HUES6 (cell line): ENCODE data around the gene B4GALNT3.
A peak's percentile ranks its signal among the peaks of the same experiment; 100 is the strongest.

Source experiments
- H3K27ac ChIP-seq: 2 replicates; pipeline ENCODE4 v1.7.0; 2013; ENCODE audit warnings: low read depth, mild to moderate bottlenecking, low read length, inconsistent platforms
- H3K27me3 ChIP-seq: 2 replicates; pipeline ENCODE4 v1.6.1; 2013; ENCODE audit warnings: low read length; ENCODE audit not compliant: control insufficient read depth, insufficient read depth
- H3K36me3 ChIP-seq: 2 replicates; pipeline ENCODE4 v1.6.1; 2013; ENCODE audit warnings: low read length; ENCODE audit not compliant: control insufficient read depth, insufficient read depth
- H3K4me1 ChIP-seq: 2 replicates; pipeline ENCODE4 v1.6.1; 2013; ENCODE audit warnings: low read length; ENCODE audit not compliant: control insufficient read depth, insufficient read depth
- H3K4me3 ChIP-seq: 2 replicates; pipeline ENCODE4 v1.5.1; 2013; ENCODE audit warnings: low read depth, low read length
- H3K9ac ChIP-seq: one replicate; pipeline ENCODE4 v1.6.1; 2013; ENCODE audit warnings: mild to moderate bottlenecking, low read length
- H3K9me3 ChIP-seq: 2 replicates; pipeline ENCODE4 v1.6.1; 2013; ENCODE audit warnings: low read depth, low read length; ENCODE audit not compliant: control insufficient read depth, insufficient read depth

The B4GALNT3 gene

DNA sequence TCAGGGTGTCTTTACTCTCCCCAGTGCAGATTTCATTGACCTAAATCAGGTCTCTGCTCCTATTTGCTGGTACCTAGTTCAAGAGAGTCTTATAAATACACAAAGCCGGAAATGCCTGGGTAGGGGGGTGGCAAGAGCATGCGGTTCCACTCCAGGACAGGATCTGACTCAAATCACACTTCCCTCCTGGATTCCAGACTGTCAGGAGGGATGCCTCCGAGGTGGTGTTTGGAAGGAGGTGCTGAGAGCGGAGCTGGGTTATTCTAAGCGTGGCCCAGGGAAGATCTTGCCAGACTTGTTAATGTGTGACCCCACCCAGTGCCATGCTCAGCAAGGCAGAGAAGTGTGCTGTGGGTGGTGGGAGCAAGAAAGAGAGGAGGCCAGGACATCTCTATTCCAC, 49.8 kb downstream of the B4GALNT3 start:
- H3K9ac ChIP-seq: peak overlapping the region; percentile 54

DNA sequence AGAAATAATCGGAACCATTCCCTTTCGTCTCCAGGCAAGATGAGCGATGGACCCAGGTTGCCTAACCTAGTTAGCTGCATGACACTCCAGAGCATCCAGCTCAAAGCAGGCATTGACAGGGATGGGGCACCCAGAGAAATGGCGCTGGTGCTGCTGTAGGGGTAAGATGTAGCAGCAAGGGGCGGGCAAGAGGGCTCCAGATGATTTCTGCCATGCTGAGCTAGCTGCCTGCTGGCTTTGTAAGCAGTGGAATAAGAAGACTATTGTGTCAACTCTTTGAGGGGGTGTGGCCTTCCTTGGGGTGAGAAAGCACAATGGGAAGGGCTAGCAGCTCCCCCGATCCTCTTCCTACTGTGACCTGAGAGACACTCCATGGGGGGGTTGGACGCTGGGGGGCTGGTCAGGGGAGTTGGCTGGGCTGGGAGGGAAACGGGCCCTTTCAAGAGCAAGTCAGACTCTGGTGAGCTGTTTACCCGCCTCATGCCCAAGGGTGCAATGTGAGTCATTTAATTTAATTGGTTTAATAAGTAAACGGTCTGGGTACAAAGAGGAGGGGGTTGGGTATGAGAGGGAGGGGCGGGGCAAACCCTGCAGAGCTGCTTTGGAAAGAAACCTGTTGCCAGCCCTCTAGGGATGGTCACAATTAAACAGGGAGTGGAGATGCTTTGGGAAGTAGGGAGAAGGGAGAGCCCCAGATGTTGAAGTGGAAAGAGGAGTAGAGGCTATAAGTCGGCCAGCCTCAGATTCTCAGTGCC, 50.5 kb downstream of the B4GALNT3 start:
- H3K9me3 ChIP-seq: peaks cover 4% of the 10 kb centered on the region; the same call in 1 of the 2 replicates
- H3K4me3 ChIP-seq: peak overlapping the region; percentile 40
- no peak overlapping the region for H3K27ac ChIP-seq
- no peaks in the 10 kb centered on the region for H3K36me3 ChIP-seq
- H3K27me3 ChIP-seq: no peaks in the 10 kb centered on the region
- peak overlapping the region; percentile 54 for H3K9ac ChIP-seq
- H3K4me1 ChIP-seq: peaks cover 28% of the 10 kb centered on the region

More for the DNA sequence above, 49.8 kb downstream of the B4GALNT3 start:
- H3K9me3 ChIP-seq: peaks cover 4% of the 10 kb centered on the region; the same call in 1 of the 2 replicates
- H3K4me1 ChIP-seq: peaks cover 28% of the 10 kb centered on the region
- no peaks in the 10 kb centered on the region for H3K27me3 ChIP-seq
- H3K27ac ChIP-seq: peak overlapping the region; percentile 38; the same call in 1 of the 2 replicates
- H3K36me3 ChIP-seq: no peaks in the 10 kb centered on the region
- H3K4me3 ChIP-seq: peak overlapping the region; percentile 40

DNA sequence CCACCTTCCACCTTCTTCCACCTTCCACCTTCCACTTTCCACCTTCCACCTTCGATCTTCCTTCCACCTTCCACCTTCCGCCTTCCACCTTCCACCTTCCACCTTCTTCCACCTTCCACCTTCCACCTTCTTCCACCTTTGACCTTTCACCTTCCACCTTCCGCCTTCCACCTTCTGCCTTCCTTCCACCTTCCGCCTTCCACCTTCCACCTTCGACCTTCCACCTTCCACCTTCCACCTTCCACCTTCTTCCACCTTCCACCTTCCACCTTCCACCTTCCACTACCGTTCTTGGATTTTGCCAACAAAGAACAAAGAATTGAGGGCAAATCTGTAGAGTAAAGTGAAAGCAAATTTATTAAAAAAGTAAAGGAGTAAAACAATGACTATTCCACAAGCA, 53.2 kb downstream of the B4GALNT3 start:
- no peaks in the 10 kb centered on the region for H3K27me3 ChIP-seq
- no peak overlapping the region for H3K4me3 ChIP-seq
- peaks cover 4% of the 10 kb centered on the region; the same call in 1 of the 2 replicates for H3K9me3 ChIP-seq
- H3K9ac ChIP-seq: no peak overlapping the region
- peaks cover 22% of the 10 kb centered on the region for H3K4me1 ChIP-seq
- no peaks in the 10 kb centered on the region for H3K36me3 ChIP-seq
- H3K27ac ChIP-seq: no peak overlapping the region

DNA sequence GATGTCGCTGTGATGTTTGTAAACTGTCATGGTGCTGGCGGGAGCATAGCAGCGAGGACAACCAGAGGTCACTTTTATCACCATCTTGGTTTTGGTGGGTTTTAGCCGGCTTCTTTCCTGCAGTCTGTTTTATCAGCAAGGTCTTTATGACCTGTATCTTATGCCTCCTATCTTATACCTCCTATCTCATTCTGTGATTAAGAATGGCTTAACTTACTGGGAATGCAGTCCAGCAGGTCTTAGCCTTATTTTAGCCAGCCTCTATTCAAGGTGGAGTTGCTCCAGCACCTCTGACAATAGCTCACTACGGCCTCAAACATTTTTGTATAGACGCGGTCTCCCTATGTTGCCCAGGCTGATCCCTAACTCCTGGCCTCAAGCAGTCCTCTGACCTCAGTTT, 53.7 kb downstream of the B4GALNT3 start:
- H3K4me3 ChIP-seq: no peak overlapping the region
- H3K27me3 ChIP-seq: no peaks in the 10 kb centered on the region
- no peak overlapping the region for H3K27ac ChIP-seq
- no peak overlapping the region for H3K9ac ChIP-seq
- peaks cover 21% of the 10 kb centered on the region for H3K4me1 ChIP-seq
- no peaks in the 10 kb centered on the region for H3K36me3 ChIP-seq
- H3K9me3 ChIP-seq: peaks cover 4% of the 10 kb centered on the region; the same call in 1 of the 2 replicates

DNA sequence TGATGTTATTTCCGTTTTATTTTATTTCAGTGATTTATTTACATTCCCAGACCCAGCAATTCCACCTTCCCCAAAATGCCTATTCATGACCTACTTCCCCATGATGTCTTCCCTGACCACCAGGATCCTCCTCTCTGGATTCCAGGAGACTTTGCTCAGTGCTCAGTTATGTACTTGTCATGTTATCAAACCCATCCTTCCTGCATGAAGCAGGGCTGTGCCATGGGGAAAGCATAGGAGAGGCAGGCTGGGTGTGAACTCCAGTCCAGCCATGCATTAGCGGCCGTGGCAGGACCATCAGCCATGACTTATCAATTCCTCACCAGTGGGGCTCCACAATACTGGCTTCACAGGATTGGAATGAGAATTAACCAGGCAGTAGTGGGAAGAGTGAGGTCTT, 57.8 kb downstream of the B4GALNT3 start:
- no peak overlapping the region for H3K4me3 ChIP-seq
- no peak overlapping the region for H3K27ac ChIP-seq
- no peaks in the 10 kb centered on the region for H3K27me3 ChIP-seq
- no peaks in the 10 kb centered on the region for H3K36me3 ChIP-seq
- no peaks in the 10 kb centered on the region; the same call in 1 of the 2 replicates for H3K4me1 ChIP-seq
- no peak overlapping the region for H3K9ac ChIP-seq
- H3K9me3 ChIP-seq: peaks cover 4% of the 10 kb centered on the region; the same call in 1 of the 2 replicates

DNA sequence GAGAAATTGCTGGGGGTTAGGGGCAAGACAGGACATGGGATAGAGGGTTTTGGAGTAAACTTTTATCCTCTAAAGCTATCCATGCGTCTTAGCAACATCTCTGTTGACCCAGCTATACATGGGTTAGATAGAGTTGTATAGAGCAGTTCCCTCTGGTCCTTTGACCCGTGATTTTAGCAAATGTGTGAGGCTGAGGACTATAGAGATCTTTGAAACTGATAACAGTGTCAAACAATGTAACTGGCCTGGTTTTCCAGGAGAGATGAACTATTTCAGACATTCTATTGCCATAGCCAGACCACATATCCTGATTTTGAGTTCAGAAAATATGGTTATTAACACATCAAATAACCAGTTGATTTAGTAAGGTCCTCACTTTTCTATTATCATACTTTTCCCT, 60.4 kb downstream of the B4GALNT3 start:
- Histone ChIP-seq H3K9me3 (no peaks in the 10 kb centered on the region), H3K9ac (no peak overlapping the region), H3K27ac (no peak overlapping the region), H3K36me3 (no peaks in the 10 kb centered on the region), H3K4me3 (no peak overlapping the region), H3K4me1 (peaks cover 3% of the 10 kb centered on the region; the same call in 1 of the 2 replicates), H3K27me3 (no peaks in the 10 kb centered on the region)

DNA sequence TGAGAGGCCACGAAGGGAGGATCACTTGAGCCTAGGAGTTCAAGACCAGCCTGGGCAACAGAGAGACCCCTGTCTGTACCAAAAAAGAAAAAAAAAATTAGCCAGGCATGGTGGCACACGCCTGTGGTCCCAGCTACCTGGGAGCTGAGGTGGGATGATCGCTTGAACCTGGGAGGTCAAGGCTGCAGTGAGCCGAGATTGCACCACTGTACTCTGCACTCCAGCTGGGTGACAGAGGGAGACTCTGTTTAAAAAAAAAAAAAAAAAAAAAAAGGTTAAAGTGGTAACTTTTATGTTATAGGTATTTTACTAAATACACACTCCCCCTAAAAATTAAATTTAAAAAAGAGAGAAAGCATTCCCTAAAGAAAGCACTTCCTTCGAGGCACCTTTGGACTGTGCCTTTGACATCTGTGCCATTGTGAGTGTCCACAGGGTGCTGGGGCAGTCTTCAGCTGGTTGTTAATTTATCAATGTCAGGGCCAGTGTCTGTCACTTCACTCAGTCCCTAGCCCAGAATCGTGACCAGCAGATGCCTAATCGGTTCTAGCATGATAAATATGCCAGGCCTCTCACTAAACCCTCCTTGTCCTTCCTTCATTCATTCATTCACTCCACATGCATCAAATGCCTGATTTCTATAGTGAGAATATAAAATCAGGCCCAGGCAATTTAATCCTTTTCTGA, 63.1 kb downstream of the B4GALNT3 start:
- no peaks in the 10 kb centered on the region for H3K36me3 ChIP-seq
- no peak overlapping the region for H3K9ac ChIP-seq
- no peaks in the 10 kb centered on the region for H3K9me3 ChIP-seq
- peaks cover 3% of the 10 kb centered on the region; the same call in 1 of the 2 replicates for H3K4me1 ChIP-seq
- no peak overlapping the region for H3K4me3 ChIP-seq
- no peaks in the 10 kb centered on the region for H3K27me3 ChIP-seq
- H3K27ac ChIP-seq: no peak overlapping the region

DNA sequence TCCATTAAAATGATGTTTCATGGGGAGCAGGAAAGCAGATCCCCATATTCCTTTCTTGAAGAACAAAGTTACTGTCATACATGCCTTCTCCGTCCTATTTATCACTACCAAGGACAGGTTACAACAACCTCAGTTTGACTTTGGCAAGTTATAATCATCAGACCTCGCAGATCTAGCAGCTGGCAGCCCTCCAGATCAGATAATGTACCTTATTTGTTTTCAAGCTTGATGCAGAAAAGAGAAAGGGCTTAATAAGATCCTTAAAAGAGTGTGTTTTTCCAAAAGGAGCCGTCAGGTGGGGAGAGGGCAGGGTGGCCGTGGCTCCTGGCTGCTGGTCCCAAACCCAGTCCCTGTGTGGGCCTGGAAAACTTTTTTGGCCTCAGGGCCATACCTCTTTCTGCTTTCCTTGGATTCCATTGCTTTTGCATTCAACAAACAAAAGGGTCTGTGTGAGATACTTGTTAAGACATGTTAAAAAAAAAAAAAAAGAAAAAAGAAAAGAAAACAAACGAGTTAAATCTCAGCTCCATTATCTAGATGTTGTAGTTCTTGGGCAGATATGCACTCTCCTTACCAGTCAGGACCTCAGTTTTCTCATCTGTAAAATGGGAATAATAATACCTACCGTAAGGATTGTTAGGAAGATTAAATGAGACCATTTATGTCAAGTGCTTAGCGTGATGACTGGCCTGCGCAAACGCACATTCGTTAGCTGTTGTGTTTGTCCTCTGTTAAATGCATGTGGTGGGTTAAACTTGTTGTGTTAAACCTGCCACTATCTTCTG, 64.6 kb downstream of the B4GALNT3 start:
- Histone ChIP-seq H3K4me1 (peaks cover 3% of the 10 kb centered on the region; the same call in 1 of the 2 replicates), H3K36me3 (no peaks in the 10 kb centered on the region), H3K4me3 (no peak overlapping the region), H3K9me3 (peaks cover 6% of the 10 kb centered on the region), H3K27ac (no peak overlapping the region), H3K27me3 (no peaks in the 10 kb centered on the region), H3K9ac (no peak overlapping the region)

DNA sequence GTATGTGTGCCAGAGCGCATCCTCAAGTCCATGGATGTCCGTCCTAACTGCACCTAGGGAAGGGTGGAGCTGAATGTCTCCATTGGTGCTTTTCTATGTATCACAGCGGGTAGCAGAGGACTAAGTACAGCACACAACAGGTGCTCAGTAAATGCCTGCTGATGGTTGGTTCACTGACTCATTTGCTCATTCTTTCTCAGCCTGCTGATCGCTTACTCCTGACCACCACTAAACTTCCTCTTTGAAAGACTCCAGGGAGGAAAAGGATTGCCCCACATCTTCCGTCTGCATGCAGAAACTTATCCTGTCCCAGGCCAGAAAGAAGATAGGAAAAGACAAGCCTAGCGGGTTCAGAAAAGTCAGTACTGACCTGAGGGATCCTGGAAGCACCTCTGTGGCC, 66.3 kb downstream of the B4GALNT3 start:
- H3K9me3 ChIP-seq: peaks cover 11% of the 10 kb centered on the region
- H3K4me3 ChIP-seq: no peak overlapping the region
- H3K27me3 ChIP-seq: no peaks in the 10 kb centered on the region
- no peak overlapping the region for H3K27ac ChIP-seq
- peaks cover 3% of the 10 kb centered on the region; the same call in 1 of the 2 replicates for H3K4me1 ChIP-seq
- H3K9ac ChIP-seq: no peak overlapping the region
- H3K36me3 ChIP-seq: no peaks in the 10 kb centered on the region

DNA sequence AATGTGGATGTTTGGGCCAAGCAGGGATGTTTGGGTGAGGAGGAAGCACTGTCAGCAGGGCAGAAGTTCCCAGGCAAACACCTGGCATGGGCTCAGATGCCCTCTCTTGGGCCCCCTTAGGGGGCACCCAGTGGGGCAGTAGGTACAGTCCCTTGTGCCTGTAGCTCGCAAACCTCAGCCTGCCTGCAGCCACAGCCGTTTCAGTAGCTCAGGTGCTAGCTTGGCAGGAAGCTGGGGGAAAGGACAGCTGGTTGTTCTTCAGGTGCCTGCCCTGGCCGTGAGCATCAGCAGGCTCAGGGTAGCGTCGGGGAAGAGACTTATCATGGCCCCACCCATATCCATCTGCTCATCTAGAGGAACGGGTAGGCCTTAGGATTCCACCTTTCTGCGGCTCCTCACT, 67.5 kb downstream of the B4GALNT3 start:
- Histone ChIP-seq H3K36me3 (no peaks in the 10 kb centered on the region), H3K9me3 (peaks cover 15% of the 10 kb centered on the region), H3K27me3 (no peaks in the 10 kb centered on the region), H3K4me1 (peaks cover 3% of the 10 kb centered on the region; the same call in 1 of the 2 replicates), H3K9ac (no peak overlapping the region), H3K27ac (no peak overlapping the region), H3K4me3 (no peak overlapping the region)
